ENCODE results near the gene NALF2.

GRCh38 chrX:69531031-69531755 lies 27.1 kb downstream of the NALF2 start:
- TF ChIP-seq CTCF (IDR thresholded peaks at IDR 0.05) (no peak), POLR2A (IDR thresholded peaks at IDR 0.05) (no peak), POLR2AphosphoS5 (IDR thresholded peaks at IDR 0.05) (no peak)

Data from stomach (tissue), 4 donors.